ENCODE data around the gene STK32B.

GRCh38 chr4:5260121-5260520 lies 208.8 kb downstream of the STK32B start:
- TF ChIP-seq CTCF (IDR thresholded peaks at IDR 0.05) (no peak), POLR2A (IDR thresholded peaks at IDR 0.05) (no peak)

All from heart left ventricle (tissue), 13 donors.